Hematopoietic multipotent progenitor cell treated with erythropoietin and hydrocortisone succinate and interleukin-3 and kit ligand, for 4 days (in vitro differentiated cells): ENCODE results near the gene OR2B2.
A peak's percentile ranks its signal among the peaks of the same experiment; 100 is the strongest.

ENCODE experiments used
- DNase-seq: peaks from one replicate; pipeline ENCODE4 v3.0.0-alpha.2; 2015

The OR2B2 gene

GRCh38 chr6:27866357-27867050 lies 45.7 kb downstream of the OR2B2 start:
- peak; percentile 96 for DNase-seq

GRCh38 chr6:27865850-27866356 lies 46.3 kb downstream of the OR2B2 start:
- DNase-seq = peak; percentile 93

DNA sequence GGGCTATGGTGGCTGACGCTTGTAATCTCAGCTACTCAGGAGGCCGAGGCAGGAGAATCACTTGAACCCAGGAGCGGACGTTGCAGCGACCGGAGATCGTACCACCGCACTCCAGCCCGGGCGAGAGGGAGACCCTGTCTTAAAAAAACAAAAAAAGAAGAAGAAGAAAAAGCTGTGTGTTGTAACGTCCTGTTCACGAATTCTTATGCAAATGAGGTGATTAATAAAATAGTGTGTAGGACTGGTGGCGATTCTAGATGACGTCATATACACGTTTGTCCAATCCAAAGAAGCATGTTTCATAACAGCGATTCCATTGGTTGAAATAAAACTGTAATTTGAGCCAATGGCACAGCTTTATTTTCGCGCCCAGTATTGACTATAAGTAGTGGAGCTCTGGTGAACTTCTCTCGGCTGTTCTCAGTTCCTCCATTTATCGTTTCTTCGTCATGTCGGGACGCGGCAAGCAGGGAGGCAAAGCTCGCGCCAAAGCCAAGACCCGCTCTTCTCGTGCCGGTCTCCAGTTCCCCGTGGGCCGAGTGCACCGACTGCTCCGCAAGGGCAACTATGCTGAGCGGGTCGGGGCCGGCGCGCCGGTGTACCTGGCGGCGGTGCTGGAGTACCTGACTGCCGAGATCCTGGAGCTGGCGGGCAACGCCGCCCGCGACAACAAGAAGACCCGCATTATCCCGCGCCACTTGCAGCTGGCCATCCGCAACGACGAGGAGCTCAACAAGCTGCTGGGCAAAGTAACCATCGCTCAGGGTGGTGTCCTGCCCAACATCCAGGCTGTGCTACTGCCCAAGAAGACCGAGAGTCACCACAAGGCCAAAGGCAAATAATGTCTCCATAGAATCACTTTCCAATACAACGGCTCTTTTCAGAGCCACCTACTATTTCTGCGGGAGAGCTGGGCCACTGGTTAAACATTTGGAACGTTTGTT lies 47.0 kb downstream of the OR2B2 start:
- peak; percentile 99 for DNase-seq

DNA sequence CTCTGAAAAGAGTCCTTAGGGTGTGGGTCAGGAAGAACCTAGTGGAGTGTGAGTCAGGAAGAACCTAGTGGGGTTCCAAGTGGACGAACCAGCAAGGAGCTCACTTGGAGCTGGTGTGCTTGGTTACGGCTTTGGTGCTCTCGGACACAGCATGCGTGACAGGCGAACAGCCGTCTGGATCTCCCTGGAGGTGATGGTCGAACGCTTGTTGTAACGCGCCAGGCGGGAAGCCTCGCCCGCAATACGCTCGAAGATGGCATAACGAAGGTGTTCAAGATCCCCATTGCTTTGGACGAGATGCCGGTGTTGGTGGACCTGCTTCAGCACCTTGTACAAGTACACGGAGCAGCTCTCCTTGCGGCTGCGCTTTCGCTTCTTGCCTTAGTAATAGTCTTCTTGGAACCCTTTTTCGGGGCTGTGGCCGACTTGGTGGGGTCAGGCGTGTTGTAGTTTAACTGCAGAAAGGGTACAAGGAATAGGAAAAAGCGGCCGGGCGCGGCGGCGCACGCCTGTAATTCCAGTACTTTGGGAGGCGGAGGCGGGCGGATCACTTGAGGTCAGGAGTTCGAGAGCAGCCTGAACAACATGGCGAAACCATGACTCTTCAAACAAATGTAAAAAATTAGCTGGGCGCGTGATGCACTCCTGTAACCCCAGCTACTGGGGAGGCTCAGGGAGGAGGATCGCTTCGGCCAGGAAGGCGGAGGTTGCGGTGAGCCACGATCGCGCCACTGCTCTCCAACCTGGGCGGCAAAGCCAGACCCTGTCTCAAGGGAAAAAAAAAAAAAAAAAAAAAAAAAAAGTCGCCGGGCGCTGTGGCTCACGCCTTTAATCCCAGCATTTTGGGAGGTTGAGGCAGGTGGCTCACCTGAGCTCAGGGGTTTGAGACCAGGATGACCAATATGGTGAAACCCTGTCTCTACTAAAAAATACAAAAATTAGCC lies 48.0 kb downstream of the OR2B2 start:
- peak; percentile 71 for DNase-seq

GRCh38 chr6:27862396-27863066 lies 49.7 kb downstream of the OR2B2 start:
- DNase-seq = no peak

- DNase-seq = no peak
Measured at GRCh38 chr6:27861861-27862260, 50.3 kb downstream of the OR2B2 start.

- DNase-seq = peak; percentile 83
Measured at GRCh38 chr6:27861276-27861840, 50.8 kb downstream of the OR2B2 start.
